HEK293 (cell line): ENCODE measurements around the gene NHSL2.

Source experiments
- ZNF16 ChIP-seq: fragments of 450-650 bp; formaldehyde crosslinking; IDR thresholded peaks from 2 replicates; pipeline ENCODE4 v1.5.1; 2016; ENCODE audit warnings: low read depth, missing biosample characterization, missing genetic modification characterization
- ZNF626 ChIP-seq: fragments of 450-650 bp; sonication (Bioruptor Pico); formaldehyde crosslinking; IDR thresholded peaks from 2 replicates; pipeline ENCODE4 v1.5.1; 2018; ENCODE audit warnings: missing biosample characterization, missing genetic modification characterization, inconsistent platforms
- ZNF660 ChIP-seq: fragments of 450-650 bp; IDR thresholded peaks from 2 replicates; pipeline ENCODE4 v1.5.1; 2018; ENCODE audit warnings: missing biosample characterization, mild to moderate bottlenecking, missing genetic modification characterization
- TF ChIP-seq, protein P1 (sequence below): fragments of 450-650 bp; formaldehyde crosslinking; IDR thresholded peaks from 2 replicates; pipeline ENCODE4 v1.5.1; 2016; ENCODE audit warnings: missing biosample characterization, missing genetic modification characterization, borderline replicate concordance
- TF ChIP-seq, protein P2 (sequence below): fragments of 450-650 bp; formaldehyde crosslinking; IDR thresholded peaks from 2 replicates; pipeline ENCODE4 v1.5.1; 2017; ENCODE audit warnings: missing biosample characterization, missing genetic modification characterization

DNA sequence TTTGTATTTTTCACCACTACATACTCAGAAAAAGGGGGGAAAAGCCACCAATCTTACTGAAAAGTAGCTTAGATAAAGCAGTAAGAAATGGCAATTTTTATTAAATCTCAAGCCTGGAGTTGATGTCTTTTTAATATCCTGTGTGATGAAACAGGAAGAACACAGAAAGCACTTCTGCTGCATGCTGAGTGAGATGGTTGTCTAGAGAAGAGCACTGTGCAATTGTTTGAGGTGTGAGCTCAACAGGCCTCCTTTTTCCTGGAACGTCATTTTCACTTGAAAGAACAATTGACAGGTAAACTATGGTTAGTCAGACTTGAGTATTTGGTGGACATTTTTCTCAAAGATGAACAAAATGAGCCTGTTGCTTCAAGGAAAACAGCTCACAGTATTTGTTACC lies 147.2 kb downstream of the NHSL2 start:
- TF ChIP-seq, protein P1, sequence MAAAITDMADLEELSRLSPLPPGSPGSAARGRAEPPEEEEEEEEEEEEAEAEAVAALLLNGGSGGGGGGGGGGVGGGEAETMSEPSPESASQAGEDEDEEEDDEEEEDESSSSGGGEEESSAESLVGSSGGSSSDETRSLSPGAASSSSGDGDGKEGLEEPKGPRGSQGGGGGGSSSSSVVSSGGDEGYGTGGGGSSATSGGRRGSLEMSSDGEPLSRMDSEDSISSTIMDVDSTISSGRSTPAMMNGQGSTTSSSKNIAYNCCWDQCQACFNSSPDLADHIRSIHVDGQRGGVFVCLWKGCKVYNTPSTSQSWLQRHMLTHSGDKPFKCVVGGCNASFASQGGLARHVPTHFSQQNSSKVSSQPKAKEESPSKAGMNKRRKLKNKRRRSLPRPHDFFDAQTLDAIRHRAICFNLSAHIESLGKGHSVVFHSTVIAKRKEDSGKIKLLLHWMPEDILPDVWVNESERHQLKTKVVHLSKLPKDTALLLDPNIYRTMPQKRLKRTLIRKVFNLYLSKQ = no peak
- TF ChIP-seq, protein P2, sequence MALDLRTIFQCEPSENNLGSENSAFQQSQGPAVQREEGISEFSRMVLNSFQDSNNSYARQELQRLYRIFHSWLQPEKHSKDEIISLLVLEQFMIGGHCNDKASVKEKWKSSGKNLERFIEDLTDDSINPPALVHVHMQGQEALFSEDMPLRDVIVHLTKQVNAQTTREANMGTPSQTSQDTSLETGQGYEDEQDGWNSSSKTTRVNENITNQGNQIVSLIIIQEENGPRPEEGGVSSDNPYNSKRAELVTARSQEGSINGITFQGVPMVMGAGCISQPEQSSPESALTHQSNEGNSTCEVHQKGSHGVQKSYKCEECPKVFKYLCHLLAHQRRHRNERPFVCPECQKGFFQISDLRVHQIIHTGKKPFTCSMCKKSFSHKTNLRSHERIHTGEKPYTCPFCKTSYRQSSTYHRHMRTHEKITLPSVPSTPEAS (tag by site-specific recombination) = no peak
- TF ChIP-seq ZNF626 (tag by site-specific recombination) (no peak), ZNF16 (tag by site-specific recombination) (no peak), ZNF660 (no peak)
